T-helper 17 cell (primary cell): ENCODE data around the gene JAK1. TPM values are rescaled to one million over a fixed set of nuclear protein-coding genes. Genes with fewer than 3 reads are reported as not detected.

Source experiments
- ATAC-seq: fragments of 150-1000 bp; cut with Tn5 transposase; 2 replicates; pipeline ENCODE4 v1.10.0; 2021; ENCODE audit warnings: mild to moderate bottlenecking, moderate library complexity
- DNase-seq, 3 donors: peaks; one replicate each; pipeline versions ENCODE4 v3.0.0 to v3.0.0-alpha.2; 2020 to 2021
- H3K9me3 ChIP-seq: one replicate; pipeline ENCODE4 v1.7.0; 2013; ENCODE audit warnings: low read length, mild to moderate bottlenecking; ENCODE audit not compliant: control insufficient read depth, poor library complexity, severe bottlenecking
- H3K27ac Mint-ChIP-seq: one replicate; pipeline ENCODE4 v1.8.0; 2022; ENCODE audit warnings: mild to moderate bottlenecking, moderate library complexity, mixed read lengths
- H3K27me3 Mint-ChIP-seq: one replicate; pipeline ENCODE4 v1.8.0; 2022; ENCODE audit warnings: mixed read lengths
- H3K36me3 Mint-ChIP-seq: one replicate; pipeline ENCODE4 v1.8.0; 2022; ENCODE audit warnings: low read depth, mixed read lengths
- H3K4me1 Mint-ChIP-seq: one replicate; pipeline ENCODE4 v1.8.0; 2022; ENCODE audit warnings: mild to moderate bottlenecking, mixed read lengths
- H3K4me3 Mint-ChIP-seq: one replicate; pipeline ENCODE4 v1.8.0; 2022; ENCODE audit warnings: mild to moderate bottlenecking, moderate library complexity, mixed read lengths
- total RNA-seq, 4 donors: library from RNA in 2 of 4; stranded (reverse) in 2 of 4; gene quantifications; one replicate each; pipeline ENCODE4 v1.2.3 and lab custom pipeline; 2022 to 2026

Gene JAK1
- total RNA-seq, 2 donors from 2014 or later: 246 to 317 TPM

DNA sequence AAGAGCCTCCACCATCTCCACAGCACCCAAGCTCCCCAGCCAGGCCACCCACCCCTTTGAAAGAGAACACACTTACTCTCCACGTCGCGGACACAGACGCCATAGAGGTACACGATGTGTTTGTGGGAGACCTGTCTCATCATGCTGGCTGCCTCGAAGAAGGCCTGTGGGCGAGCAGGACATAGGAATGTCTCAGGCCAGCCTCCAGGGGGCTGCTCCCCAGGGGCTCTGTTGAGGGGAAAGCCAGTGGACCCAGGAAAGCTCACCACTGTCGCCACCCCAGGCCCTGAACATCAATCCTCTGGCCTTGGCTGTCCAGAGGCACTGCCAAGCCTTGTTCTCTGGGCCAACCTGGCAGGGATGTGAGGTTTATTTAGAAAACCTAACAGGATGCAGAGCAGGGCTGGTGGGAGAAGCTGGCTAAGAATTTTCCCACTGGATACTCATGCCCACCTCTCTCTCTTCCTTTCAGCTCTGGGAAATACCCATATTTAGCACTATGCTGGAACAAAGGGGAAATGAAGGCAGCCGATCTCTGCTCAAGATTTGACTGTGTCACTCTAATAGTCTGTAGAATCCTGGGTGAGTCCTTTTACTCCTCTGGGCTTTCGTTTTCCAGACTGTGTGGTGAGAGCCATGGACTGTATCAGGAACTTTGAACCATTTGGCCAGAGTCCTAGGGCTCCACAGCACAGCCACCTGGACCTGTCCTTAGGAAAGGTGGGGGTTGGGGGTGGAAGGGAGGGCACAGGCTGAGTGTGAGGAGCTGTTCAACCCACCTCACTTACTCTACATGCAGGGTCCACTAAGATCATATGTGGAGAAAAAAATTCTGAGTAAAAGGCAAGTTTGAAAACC is 119.5 kb downstream of the JAK1 start:
- H3K4me1 Mint-ChIP-seq: peaks cover 7% of the 10 kb centered on the region
- H3K36me3 Mint-ChIP-seq: peaks cover 4% of the 10 kb centered on the region
- H3K27me3 Mint-ChIP-seq: no peaks in the 10 kb centered on the region
- H3K27ac Mint-ChIP-seq: peak overlapping the region; percentile 79
- DNase-seq: no peak
- H3K9me3 ChIP-seq: no peaks in the 10 kb centered on the region
- ATAC-seq: no peak
- H3K4me3 Mint-ChIP-seq: no peak overlapping the region

DNA sequence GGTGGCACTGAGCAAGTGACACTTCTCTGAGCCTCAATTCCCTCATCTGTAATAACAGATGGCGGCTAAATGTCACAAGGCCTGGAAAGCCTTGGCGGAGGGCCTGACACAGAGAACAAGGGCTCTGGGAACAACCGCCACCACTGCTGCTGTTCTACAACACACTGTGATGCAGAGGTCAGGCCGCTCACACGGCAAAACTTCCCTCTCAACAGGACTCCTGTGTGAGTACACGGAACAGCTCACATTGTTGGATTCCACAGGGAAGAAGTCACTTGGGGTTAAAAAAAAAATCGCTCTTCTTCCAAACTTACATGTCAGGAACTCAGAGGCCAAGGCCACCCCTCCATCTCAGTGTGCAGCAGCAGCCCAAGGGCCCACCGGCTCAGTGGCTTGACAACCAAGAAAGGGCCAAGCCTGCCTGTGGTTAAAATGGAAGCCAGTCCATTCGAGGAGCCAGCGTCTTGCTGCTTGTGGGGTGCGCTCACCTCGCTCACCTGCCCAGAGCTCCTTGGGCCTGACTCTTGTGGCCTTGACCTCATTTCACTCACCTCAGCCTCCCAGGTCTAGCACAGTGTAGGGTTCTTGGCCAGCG is 120.4 kb downstream of the JAK1 start:
- Mint-ChIP-seq H3K36me3 (peaks cover 6% of the 10 kb centered on the region), H3K27ac (peak overlapping the region; percentile 79), H3K27me3 (no peaks in the 10 kb centered on the region), H3K4me1 (peaks cover 5% of the 10 kb centered on the region), H3K4me3 (no peak overlapping the region)
- H3K9me3 ChIP-seq: no peaks in the 10 kb centered on the region
- ATAC-seq (no peak), DNase-seq (no peak)

GRCh38 chr1:64844609-64845008 is 121.7 kb downstream of the JAK1 start:
- Mint-ChIP-seq H3K4me3 (no peak overlapping the region), H3K27ac (peak overlapping the region; percentile 49)

DNA sequence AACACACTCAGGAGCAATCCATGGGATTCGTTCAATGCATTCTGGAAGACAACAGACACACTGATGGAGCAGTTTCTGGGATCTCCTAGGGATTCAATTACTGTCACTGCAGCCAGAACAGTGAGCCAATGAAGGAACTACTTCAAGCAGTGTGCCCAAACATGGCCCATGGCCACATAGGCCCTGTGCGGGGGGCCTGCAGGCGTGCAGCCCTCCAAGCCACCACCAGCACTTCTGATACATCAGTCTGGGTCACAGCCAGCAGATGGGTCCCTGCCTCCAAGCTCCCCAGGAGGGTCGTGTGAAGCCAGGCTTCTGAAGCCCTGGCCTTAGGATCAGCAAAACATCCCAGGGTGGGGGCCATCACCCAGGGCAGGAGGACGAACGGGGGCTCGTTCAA is 122.2 kb downstream of the JAK1 start:
- Mint-ChIP-seq H3K4me1 (peaks cover 5% of the 10 kb centered on the region), H3K4me3 (no peak overlapping the region), H3K36me3 (peaks cover 6% of the 10 kb centered on the region), H3K27me3 (no peaks in the 10 kb centered on the region), H3K27ac (peak overlapping the region; percentile 49)
- no peak for DNase-seq
- no peaks in the 10 kb centered on the region for H3K9me3 ChIP-seq
- no peak for ATAC-seq

More at GRCh38 chr1:64844609-64845008, 121.7 kb downstream of the JAK1 start:
- no peaks in the 10 kb centered on the region for H3K9me3 ChIP-seq
- DNase-seq (no peak), ATAC-seq (no peak)
- peaks cover 5% of the 10 kb centered on the region for H3K4me1 Mint-ChIP-seq
- no peaks in the 10 kb centered on the region for H3K27me3 Mint-ChIP-seq
- peaks cover 6% of the 10 kb centered on the region for H3K36me3 Mint-ChIP-seq

DNA sequence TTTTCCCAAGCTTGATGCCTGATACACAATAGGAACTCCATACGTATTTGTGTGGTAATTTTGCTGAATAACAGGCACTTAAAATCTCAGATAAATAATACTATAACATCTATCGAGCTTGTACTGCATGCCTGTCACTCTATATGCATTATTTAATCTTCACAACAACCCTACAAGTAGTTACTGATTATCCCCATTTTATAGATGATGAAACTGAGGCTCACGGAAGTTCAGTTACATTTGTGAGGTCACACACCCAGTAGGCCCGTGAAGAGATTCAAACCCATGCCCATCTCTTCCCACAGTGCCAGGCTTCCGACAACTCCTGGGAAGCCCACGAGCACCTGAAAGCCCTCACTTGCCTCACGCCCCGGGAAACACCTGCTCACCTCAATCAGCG is 122.7 kb downstream of the JAK1 start:
- H3K27me3 Mint-ChIP-seq: no peaks in the 10 kb centered on the region
- H3K9me3 ChIP-seq: no peaks in the 10 kb centered on the region
- H3K4me3 Mint-ChIP-seq: no peak overlapping the region
- peaks cover 6% of the 10 kb centered on the region for H3K36me3 Mint-ChIP-seq
- peak overlapping the region; percentile 49 for H3K27ac Mint-ChIP-seq
- H3K4me1 Mint-ChIP-seq: peaks cover 5% of the 10 kb centered on the region
- DNase-seq (no peak), ATAC-seq (no peak)

DNA sequence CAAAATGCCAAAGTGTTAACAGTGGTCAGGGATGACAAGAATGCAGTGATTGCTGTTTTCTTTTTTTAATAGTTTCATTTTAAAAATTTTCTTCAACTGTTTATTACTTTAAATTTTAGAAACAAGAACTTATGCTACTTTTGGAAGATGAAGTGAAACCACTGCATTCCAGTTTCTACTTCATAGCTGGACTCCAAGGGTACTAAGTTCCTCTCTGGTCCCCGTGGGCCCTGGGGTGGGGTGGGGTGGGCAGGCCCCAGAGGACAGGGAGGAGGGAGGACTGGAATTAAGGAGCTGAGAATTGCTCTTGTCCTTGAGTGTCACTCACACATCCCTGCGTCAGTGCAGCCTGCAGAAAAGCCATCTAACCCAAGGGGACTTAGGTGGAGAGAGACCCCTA is 124.1 kb downstream of the JAK1 start:
- no peak for ATAC-seq
- Mint-ChIP-seq H3K27ac (peak overlapping the region; percentile 83), H3K27me3 (no peaks in the 10 kb centered on the region)

GRCh38 chr1:64841330-64842065 is 124.9 kb downstream of the JAK1 start:
- H3K27me3 Mint-ChIP-seq: no peaks in the 10 kb centered on the region
- ATAC-seq (no peak), DNase-seq (no peak)
- no peak overlapping the region for H3K4me3 Mint-ChIP-seq
- peak overlapping the region; percentile 63 for H3K27ac Mint-ChIP-seq
- peaks cover 13% of the 10 kb centered on the region for H3K36me3 Mint-ChIP-seq
- H3K4me1 Mint-ChIP-seq: peaks cover 11% of the 10 kb centered on the region
- no peaks in the 10 kb centered on the region for H3K9me3 ChIP-seq

More for the DNA sequence above, 124.1 kb downstream of the JAK1 start:
- H3K9me3 ChIP-seq: no peaks in the 10 kb centered on the region
- peaks cover 5% of the 10 kb centered on the region for H3K4me1 Mint-ChIP-seq
- DNase-seq: no peak
- H3K36me3 Mint-ChIP-seq: peaks cover 6% of the 10 kb centered on the region
- H3K4me3 Mint-ChIP-seq: no peak overlapping the region

DNA sequence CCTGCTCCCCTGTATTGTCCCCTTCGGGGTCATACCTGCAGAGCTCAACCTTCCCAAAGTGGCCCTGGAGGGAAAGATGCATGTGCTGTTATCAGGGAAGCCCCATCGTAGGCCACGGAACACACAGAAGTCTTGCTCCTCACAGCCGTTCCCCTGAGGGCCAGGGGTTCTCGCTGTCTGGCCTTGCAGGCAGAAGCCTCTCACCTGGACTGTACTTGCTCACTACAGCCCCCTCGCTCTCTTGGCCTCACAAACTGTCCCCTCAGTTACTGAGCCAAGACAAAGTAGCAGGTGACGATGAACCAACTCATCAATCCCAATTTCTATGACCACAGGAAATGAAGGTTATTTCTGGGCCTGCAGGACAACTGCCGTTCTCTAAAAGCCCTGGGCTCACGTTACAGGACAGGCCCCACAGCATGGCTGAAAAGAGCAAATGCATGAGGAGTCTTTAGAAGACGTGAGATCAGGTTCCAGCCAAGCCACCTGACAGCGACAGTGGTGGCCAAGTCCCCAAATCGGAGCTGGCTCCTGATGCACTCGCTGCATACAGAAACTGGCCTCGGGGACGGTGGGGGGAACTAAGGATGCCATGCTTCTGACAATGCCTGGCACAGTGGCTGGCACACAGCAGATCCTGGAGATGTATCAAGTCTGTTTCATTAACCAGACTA is 126.5 kb downstream of the JAK1 start:
- no peaks in the 10 kb centered on the region for H3K9me3 ChIP-seq
- Mint-ChIP-seq H3K27me3 (no peaks in the 10 kb centered on the region), H3K4me1 (peaks cover 6% of the 10 kb centered on the region), H3K4me3 (no peak overlapping the region), H3K27ac (peak overlapping the region; percentile 11), H3K36me3 (peaks cover 12% of the 10 kb centered on the region)
- ATAC-seq: no peak
- DNase-seq: no peak

- no peaks in the 10 kb centered on the region for H3K9me3 ChIP-seq
- ATAC-seq: no peak
- Mint-ChIP-seq H3K27me3 (no peaks in the 10 kb centered on the region), H3K36me3 (peaks cover 12% of the 10 kb centered on the region), H3K4me3 (no peak overlapping the region), H3K27ac (peak overlapping the region; percentile 11), H3K4me1 (peaks cover 6% of the 10 kb centered on the region)
- no peak for DNase-seq
These were observed 127.1 kb downstream of the JAK1 start for GRCh38 chr1:64839261-64839660.

DNA sequence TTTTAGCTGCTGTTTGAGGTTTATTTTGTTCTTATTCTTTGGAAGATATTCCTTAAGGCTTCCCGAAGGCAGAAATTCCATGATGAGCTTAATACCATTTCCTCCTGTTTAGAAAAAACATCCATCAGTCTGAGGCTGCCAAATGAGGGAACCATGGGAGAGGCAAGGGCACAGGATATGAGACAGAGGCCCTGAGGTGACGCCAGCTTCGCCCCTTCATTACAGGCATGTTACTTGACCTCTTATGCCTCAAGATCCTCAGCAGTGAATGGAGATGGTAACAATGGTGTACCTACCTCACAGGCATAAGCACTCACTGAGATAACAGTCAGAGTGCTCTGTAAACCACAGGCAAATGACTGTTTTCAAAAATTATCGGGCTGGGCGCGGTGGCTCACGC is 127.9 kb downstream of the JAK1 start:
- H3K4me3 Mint-ChIP-seq: no peak overlapping the region
- no peaks in the 10 kb centered on the region for H3K27me3 Mint-ChIP-seq
- peaks cover 6% of the 10 kb centered on the region for H3K4me1 Mint-ChIP-seq
- peaks cover 12% of the 10 kb centered on the region for H3K36me3 Mint-ChIP-seq
- no peaks in the 10 kb centered on the region for H3K9me3 ChIP-seq
- H3K27ac Mint-ChIP-seq: no peak overlapping the region
- ATAC-seq (no peak), DNase-seq (no peak)

DNA sequence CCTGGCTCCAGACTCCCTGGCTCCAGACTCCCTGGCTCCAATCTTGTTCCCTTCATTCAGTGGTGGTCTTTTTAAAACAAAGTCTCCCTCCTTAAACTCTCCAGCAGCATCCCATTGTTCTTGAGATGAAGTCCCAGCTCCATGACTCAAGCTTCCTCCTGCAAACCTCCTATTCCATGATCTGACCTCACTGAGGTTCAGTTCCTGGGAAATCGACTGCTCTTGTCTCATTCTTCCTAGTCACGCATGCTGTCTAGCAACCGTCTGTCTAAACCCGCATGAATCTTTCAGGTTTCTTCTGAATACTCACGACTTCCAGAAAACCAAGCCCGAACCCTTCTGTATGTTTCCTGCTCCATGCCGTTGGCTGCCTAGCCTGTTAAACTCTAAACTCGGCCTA is 129.5 kb downstream of the JAK1 start:
- ATAC-seq: no peak
- H3K9me3 ChIP-seq: no peaks in the 10 kb centered on the region
- Mint-ChIP-seq H3K4me3 (peak overlapping the region; percentile 21), H3K4me1 (peaks cover 8% of the 10 kb centered on the region), H3K36me3 (peaks cover 14% of the 10 kb centered on the region), H3K27ac (peak overlapping the region; percentile 67), H3K27me3 (no peaks in the 10 kb centered on the region)
- DNase-seq: no peak

- peaks cover 11% of the 10 kb centered on the region for H3K36me3 Mint-ChIP-seq
- ATAC-seq (no peak), DNase-seq (no peak)
- no peaks in the 10 kb centered on the region for H3K27me3 Mint-ChIP-seq
- no peaks in the 10 kb centered on the region for H3K9me3 ChIP-seq
- peak overlapping the region; percentile 2 for H3K27ac Mint-ChIP-seq
- no peak overlapping the region for H3K4me3 Mint-ChIP-seq
- peaks cover 13% of the 10 kb centered on the region for H3K4me1 Mint-ChIP-seq
These were observed 131.6 kb downstream of the JAK1 start for GRCh38 chr1:64834734-64835133.
